ENCODE results near the gene JAKMIP1. TPM values are rescaled to one million over a fixed set of nuclear protein-coding genes. Genes with fewer than 3 reads are reported as not detected.

Gene JAKMIP1
- total and polyA plus RNA-seq, 2 donors (not counting 1 experiment from before 2014, with no cell fraction given), result 0.49 to 1.0 TPM

GRCh38 chr4:6076391-6076790 is 124.0 kb downstream of the JAKMIP1 start:
- Histone ChIP-seq H4K20me1 (ENCODE audit: control insufficient read depth, insufficient read depth, low read length, poor library complexity, severe bottlenecking) (no peaks in the 10 kb centered on the region), H3K27me3 (replicated peaks in 1 of 4; ENCODE audit: control extremely low read depth in 1 of 4, control insufficient read depth in 3 of 4, insufficient read depth in 4 of 4, low read length in 3 of 4) (no peaks in the 10 kb centered on the region), H3K79me2 (ENCODE audit: control insufficient read depth, insufficient read depth, low read length) (no peaks in the 10 kb centered on the region), H3K27ac (ENCODE audit: low read length in 2 of 2) (no peak overlapping the region), H3K4me2 (replicated peaks; ENCODE audit: low read depth, low read length, poor library complexity, severe bottlenecking) (no peak overlapping the region), H3K4me1 (ENCODE audit: control insufficient read depth in 2 of 2, insufficient read depth in 2 of 2, low read length in 2 of 2) (no peaks in the 10 kb centered on the region), H3K36me3 (replicated peaks in 1 of 2; ENCODE audit: control extremely low read depth in 1 of 2, control insufficient read depth in 1 of 2, extremely low read depth in 1 of 2, insufficient read depth in 2 of 2, low read length in 1 of 2) (no peaks in the 10 kb centered on the region), H3K4me3 (ENCODE audit: control extremely low read depth in 1 of 5, extremely low read depth in 1 of 5, insufficient read depth in 1 of 5, low read depth in 2 of 5, low read length in 4 of 5) (no peak overlapping the region), H3K9me3 (ENCODE audit: control extremely low read depth in 1 of 3, control insufficient read depth in 2 of 3, insufficient read depth in 1 of 3, low read length in 2 of 3) (peaks cover 0 to 3% (median 0%) of the 10 kb centered on the region in 3 donors), H2AFZ (ENCODE audit: insufficient read depth, low read depth, low read length, poor library complexity, severe bottlenecking) (no peak overlapping the region), H3K9ac (ENCODE audit: low read length) (no peak overlapping the region)
- H3K27ac Mint-ChIP-seq, result no peak overlapping the region
- ChIA-PET CTCF (no interaction called here), POLR2A (no interaction called here)
- no peaks in the 10 kb centered on the region for H3K4me1 Mint-ChIP-seq
- intact Hi-C loops (cut with micrococcal nuclease), result no loop called here
- ATAC-seq (ENCODE audit: low read depth) (no peak), DNase-seq (no peak)
- no CpG with 5 or more reads among the region's 1 CpG for WGBS (ENCODE audit: insufficient coverage)
- H3K4me3 Mint-ChIP-seq, result no peak overlapping the region
- TF ChIP-seq EZH2 (IDR thresholded peaks at IDR 0.05; ENCODE audit: borderline replicate concordance, insufficient read depth, low read depth, low read length, poor library complexity, severe bottlenecking) (no peak), CTCF (IDR thresholded peaks at IDR 0.05) (no peak)
- H3K9me3 Mint-ChIP-seq (ENCODE audit: insufficient read depth), result no peaks in the 10 kb centered on the region
- H3K27me3 Mint-ChIP-seq, result peaks cover 6% of the 10 kb centered on the region

- no peak overlapping the region for H3K4me2 ChIP-seq (replicated peaks; ENCODE audit: low read depth, low read length, poor library complexity, severe bottlenecking)
- POLR2A ChIA-PET, result no interaction called here
- no peak overlapping the region for H3K4me3 ChIP-seq (ENCODE audit: control extremely low read depth in 1 of 5, extremely low read depth in 1 of 5, insufficient read depth in 1 of 5, low read depth in 2 of 5, low read length in 4 of 5)
- peaks cover 0 to 3% (median 0%) of the 10 kb centered on the region in 3 donors for H3K9me3 ChIP-seq (ENCODE audit: control extremely low read depth in 1 of 3, control insufficient read depth in 2 of 3, insufficient read depth in 1 of 3, low read length in 2 of 3)
- Mint-ChIP-seq H3K9me3 (ENCODE audit: insufficient read depth) (no peaks in the 10 kb centered on the region), H3K27ac (no peak overlapping the region), H3K27me3 (no peaks in the 10 kb centered on the region), H3K4me1 (no peaks in the 10 kb centered on the region), H3K4me3 (no peak overlapping the region)
- intact Hi-C loops (cut with micrococcal nuclease), result no loop called here
- no peak overlapping the region for H2AFZ ChIP-seq (ENCODE audit: insufficient read depth, low read depth, low read length, poor library complexity, severe bottlenecking)
- WGBS (ENCODE audit: insufficient coverage), result 94% methylated on average over 2 of the region's 6 CpGs
- no peaks in the 10 kb centered on the region for H4K20me1 ChIP-seq (ENCODE audit: control insufficient read depth, insufficient read depth, low read length, poor library complexity, severe bottlenecking)
- H3K4me1 ChIP-seq (ENCODE audit: control insufficient read depth in 2 of 2, insufficient read depth in 2 of 2, low read length in 2 of 2), result no peaks in the 10 kb centered on the region
- H3K27me3 ChIP-seq (replicated peaks in 1 of 4; ENCODE audit: control extremely low read depth in 1 of 4, control insufficient read depth in 3 of 4, insufficient read depth in 4 of 4, low read length in 3 of 4), result no peaks in the 10 kb centered on the region
- H3K27ac ChIP-seq (ENCODE audit: low read length in 2 of 2), result no peak overlapping the region
- CTCF ChIA-PET, result no interaction called here
- H3K36me3 ChIP-seq (replicated peaks in 1 of 2; ENCODE audit: control extremely low read depth in 1 of 2, control insufficient read depth in 1 of 2, extremely low read depth in 1 of 2, insufficient read depth in 2 of 2, low read length in 1 of 2), result no peaks in the 10 kb centered on the region
- no peak overlapping the region for H3K9ac ChIP-seq (ENCODE audit: low read length)
- no peak for DNase-seq
- no peak for ATAC-seq (ENCODE audit: low read depth)
- TF ChIP-seq EZH2 (IDR thresholded peaks at IDR 0.05; ENCODE audit: borderline replicate concordance, insufficient read depth, low read depth, low read length, poor library complexity, severe bottlenecking), result no peak
- TF ChIP-seq CTCF (IDR thresholded peaks at IDR 0.05), result no peak
- no peaks in the 10 kb centered on the region for H3K79me2 ChIP-seq (ENCODE audit: control insufficient read depth, insufficient read depth, low read length)
These were observed 125.6 kb downstream of the JAKMIP1 start for GRCh38 chr4:6074758-6075157.
